SKM-1 treated with dmso at 0.1 percent for 144 hours (cell line): ENCODE data around the gene SECISBP2.
A peak's percentile ranks its signal among the peaks of the same experiment; 100 is the strongest.

Experiments
- DNase-seq: peaks from one replicate; lab custom pipeline; 2025; ENCODE audit not compliant: unreplicated experiment; lab: John Stamatoyannopoulos, UW

The SECISBP2 gene

DNA sequence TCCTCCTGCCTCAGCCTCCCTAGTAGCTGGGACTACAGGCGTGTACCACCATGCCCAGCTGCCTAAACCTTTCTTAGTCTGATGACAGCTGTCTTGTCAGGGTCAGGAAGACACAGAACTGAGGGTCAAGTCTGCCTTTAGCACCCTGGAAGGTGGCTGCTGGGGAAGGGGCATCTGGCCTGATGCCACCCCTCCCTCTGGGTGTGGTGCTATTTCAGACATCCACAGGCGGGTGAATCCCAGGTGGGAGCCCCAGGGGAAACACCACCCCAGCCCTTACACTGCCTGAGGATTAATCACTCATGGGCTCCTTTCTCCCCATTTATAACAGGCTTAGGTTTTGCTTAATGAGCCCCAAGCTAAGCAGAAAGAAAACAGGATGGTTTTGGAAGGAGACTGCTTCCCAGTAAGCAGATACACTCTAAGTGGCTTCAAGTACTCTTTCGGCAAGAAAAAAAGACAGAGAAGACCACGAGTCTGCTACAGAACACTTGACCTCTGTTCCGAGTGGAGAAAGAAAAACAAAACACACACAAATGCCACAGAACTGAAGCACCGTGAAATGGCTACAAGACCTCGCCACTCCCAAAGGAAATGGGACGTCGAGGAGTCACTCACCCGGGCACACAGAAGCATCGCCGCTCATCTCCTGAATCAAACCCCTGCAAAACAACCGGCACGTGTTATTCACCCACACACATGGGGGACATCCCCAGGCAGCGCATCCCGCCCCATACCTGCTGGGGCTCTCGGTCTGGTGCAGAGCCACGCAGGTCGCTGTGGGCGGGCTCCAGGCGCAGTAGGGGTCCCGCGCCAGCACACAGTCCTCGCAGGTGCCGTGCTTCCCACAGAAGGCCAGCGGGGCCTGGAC lies 62.4 kb downstream of the SECISBP2 start:
- no peak for DNase-seq

DNA sequence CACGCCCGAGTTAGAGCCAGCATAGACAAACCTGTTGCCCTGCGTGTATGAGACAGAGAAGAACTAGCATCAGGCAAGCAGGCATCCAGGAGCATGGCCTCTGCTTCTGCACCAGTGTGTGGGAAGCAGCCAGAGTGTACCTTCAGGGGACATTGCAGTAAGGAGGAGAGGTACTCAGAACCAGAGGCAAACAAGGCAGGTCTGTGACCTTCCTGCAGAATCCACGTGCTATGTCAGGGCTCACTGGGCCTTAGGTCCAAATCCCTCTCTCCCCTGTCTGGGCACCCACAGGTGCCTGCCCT lies 63.0 kb downstream of the SECISBP2 start:
- no peak for DNase-seq

DNA sequence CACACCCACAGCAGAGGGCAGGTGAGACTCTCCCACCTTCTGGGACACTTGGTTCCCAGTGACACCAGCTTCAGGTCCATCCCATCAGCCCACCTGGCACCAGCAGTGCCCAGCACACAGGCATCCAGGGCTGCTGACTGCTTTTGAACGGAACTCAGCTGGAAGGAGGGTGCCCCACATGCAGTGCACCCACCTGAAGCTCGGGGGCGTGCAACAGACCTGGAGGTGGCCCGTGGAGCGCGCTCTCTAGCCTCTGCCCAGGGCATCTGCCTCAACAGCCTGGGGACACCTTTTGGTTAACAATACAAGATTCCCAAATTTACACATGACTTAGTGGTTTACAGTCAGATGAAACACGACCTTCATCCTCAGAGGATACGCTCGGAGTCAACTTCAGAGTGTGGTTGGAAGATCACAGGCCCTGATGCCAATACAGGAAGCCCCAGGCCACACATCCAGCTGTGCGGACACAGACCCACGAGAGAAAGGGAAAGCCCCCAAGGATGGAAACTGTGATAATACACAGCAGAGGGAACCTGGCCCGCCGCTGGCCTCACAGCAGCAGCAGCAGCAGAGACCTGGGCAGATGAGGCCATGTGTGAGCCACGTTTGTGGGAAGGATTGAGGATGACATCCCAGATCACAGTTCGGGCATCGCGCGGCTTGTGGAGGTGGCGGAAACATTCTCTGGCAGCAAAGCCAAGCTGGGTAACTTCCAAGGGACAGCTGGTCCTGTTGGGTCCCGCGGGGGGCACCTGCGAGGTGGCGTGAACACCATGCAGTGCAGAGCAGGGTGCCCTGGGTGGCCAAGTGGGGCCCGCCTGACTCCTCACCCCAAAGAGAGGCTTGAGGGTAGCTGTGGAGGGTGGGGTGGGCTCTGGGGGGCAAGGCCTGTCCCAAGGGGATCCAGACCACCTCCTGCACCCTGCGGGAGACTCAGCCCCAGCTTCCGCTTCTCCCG lies 64.0 kb downstream of the SECISBP2 start:
- DNase-seq, result no peak

DNA sequence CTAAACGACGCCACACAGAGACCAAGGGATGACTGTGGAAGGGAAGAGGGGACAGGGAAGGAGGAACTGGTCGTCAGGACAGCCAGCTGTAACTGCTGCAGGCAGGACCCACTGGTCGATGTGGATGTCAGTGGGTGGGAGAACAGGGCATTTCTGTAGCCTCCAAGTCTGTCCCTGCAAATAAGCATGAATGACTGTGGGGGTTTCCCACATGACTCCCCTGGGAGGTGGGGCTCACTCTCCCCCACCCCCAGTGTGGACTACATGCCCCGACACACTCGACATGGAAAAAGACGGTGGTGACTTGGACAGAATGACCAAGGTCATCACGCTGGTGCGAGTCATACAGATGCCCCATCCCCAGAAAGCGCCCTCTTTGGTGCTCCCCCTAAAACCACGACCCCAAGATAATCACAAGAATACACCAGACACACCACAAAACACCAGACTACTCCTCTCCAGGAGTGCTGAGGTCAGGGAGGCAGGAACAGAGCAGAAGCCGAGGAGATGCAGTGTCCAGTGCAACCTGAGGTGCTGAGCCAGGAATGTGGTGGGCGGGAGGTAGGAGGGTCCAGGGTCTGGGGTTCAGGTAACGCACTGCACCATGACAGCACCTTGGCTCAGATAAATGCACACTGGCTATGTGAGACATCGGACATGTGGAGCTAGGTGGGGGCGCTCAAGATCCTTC lies 64.9 kb downstream of the SECISBP2 start:
- DNase-seq, result no peak

DNA sequence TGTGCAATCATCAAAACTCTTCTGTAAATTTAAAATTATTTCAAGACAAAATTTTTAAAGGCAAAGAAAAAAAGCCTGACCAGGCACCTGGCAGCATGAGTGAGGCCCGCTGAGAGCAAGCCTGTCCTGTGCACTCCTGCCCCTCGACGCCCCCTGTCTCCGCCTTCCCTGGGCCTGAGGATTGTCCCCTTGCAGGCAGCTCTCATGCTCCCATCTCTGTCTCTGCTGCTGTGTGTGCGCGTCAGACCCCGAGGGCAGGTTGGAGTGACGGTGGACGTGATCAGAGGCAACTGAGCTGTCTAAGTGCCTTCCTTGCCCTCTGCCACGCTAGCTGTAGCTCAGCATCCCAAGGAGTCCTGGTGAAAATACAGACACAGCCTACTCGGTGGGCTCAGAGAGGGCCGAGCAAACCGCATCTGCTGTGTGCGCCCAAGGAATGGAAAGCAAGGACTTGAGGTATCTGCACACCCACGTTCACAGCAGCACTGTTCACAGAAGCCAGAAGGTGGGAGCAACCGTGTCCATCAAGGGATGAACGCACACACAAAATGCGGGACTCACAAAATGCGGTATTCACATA lies 65.5 kb downstream of the SECISBP2 start:
- DNase-seq, result no peak

DNA sequence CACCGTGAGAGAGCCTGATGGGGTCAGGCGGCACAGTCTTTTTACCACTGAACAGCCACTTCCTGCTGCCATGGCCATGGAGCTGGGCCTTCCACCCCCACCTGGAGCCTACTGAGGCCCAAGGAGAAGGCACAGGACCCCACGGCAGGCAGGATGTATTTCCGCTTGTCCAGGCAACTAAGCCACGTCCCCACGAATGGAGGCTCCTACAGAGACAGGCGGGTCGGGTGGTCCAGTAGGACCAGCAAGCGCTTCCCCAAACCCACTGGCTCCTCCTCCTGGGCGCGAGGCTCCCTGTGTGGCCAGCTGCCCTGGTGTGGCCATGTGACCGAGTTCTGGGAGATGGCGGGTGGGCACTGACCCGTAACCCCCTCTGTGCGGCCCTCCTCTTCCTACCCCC lies 66.5 kb downstream of the SECISBP2 start:
- DNase-seq, result no peak

DNA sequence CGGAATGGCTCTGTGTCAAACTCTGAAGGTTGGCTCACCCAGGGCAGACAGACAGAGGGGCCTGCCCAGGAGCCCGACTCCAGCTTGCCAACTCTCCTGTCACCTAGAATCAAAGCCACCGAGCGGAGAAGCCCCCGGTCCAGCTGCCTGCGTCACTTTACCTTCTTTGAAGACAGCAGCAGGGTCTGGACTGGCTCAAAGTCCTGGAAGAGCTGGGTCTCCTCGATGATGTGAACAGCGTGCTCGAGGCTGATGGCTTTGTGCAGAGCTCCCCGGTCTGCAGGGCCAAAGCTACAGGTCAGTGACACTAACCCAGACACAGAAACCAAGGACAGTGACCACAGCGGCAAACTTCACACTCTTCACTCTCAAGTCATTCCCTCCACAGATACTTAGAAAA lies 67.9 kb downstream of the SECISBP2 start:
- no peak for DNase-seq

DNA sequence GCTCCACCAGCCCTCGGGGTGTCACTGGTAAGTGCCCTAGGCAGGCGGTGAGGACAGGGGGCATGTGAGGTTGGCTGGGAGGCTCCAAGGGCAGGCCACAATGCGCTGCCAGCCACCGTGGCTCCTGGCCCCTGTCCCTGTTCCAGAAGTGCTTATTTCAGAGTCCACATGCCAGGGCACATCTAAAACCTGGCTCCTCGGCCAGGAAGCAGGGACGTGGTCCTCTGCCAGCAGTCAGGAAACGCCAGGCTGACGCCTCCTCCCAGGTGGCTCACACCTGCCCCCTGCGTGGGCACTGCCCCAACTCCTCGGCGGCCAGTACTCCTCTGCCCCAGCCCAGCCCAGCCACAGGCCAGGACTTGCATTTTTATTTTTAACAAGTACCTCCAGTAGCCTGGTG lies 68.5 kb downstream of the SECISBP2 start:
- DNase-seq, result no peak

DNA sequence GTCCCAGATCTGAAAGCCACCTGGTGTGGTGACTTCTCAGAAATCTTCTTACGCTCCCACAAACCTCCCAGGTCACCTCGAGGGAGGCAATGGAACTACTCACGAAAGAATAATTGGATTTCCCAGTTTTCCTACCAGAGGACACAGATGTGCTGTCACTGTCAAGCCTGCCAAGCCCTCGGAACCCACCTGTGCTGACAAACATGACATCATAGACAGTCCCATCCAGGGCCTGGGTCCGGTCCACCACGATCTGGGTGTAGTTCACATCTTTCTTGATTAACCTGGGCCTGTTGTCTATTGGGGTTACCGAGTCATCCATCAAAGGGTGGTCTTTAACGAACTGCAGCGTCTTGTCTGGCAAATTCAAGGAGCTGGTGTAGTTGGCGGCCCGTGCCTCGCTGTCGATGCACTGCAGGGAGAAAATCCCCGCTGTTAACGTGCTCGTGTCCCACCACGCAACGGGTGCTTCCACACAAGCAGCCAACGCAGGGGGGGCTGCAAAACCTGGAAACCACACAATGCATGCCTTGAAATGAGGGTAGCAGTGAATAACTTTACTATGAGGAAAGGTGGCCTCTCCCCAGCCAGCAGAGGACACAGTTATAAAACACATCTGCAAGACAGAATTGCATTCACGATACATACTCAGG lies 69.0 kb downstream of the SECISBP2 start:
- DNase-seq, result no peak

DNA sequence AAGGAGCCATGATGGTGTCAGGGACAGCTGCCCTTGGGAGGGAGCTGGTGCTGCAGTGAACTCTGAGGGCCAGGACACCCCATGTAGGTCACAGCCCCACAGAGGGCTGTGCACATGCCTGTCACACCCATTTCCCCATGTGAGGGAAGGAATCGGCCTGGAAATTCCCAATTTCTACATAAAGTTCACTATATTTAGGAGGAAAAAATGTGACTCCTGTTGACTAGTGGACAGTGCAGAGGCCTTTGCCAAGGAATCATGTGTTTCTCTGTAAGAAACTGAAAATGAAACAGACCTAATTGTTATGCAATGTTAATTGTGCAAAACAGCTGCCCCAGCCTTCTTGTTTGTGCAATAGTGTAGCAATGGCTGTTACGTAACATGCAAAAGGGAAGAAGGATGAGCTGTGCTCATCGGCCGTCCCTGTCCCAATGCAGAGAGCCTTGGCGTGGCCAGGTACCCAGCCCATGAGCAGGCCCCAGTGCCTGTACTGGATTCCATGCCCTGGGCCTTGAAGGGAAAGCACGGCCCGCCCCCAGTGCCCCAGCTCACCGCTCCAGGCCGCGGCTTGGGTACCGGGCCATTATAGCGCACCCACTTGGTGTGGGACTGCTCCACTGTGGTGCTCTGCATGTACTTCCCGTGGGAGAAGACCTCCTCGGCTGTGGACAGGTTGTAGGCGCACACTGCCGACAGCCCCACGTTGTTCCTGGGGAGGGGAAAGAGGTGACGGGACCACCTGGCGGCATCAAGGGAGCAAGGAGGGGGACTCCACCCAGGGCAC lies 70.0 kb downstream of the SECISBP2 start:
- DNase-seq, result peak; percentile 86

DNA sequence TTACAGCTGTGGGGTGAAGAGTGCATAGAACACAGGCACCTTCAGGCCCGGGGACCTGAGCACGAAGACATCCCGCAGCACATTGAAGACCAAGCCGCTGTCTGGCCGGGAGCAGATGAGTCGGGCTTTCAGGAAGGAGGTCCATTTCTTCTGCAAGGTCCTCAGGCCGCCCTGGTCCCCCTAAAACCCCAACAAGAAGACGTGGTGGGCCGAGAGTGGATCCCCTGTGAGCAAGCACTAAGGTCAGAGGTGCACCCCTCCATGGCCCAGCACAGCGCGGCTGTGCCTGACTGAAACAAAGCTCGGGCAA lies 70.5 kb downstream of the SECISBP2 start:
- DNase-seq, result no peak

DNA sequence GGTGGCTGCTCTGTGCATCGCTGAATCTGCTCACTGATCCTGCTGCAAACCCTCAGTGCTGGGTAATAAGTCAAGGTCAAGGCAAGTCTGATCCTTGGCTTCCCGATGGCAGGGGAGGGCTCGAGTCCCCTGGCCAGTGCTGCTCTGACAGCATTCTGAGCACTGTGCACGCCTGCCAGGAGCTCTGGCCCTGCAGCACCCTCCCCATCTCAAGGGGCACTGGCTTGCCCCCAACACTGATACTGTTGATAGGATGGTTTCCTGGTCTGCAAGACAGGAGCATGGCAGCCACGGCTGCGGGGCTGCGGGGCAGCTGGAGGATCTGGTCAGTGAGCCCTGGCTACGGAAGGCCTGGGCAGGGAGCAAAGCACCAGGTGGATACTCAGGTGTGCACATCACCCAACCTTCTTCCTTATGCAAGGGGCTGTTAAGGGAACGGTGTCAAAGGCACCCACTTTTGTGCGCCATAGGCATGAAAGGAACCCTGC lies 71.8 kb downstream of the SECISBP2 start:
- DNase-seq, result no peak

DNA sequence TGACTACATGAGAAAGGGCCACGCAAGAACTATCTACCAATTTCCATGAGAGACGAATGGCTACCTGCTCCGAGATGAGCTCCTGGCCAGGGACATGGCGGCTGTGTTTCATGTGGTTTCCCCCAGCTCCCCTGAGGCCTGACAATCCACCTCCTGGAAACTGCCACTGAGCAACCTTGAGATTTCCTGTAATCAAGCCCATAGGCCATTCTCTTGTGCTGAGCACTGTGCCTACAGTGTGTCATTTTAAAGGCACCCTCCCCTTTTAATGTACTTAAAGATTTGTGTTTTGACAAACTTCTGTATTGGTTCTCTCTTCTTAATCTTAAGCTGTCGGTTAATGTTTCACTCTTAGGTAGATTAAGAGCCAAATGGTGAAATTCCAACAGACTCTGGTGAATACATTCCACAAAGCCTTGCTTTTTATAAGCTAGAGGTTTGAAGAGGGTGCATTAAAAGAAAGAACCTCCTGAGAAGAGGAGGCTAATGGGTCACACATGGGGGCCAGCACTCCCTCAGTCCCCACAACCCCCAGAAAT lies 72.3 kb downstream of the SECISBP2 start:
- no peak for DNase-seq

DNA sequence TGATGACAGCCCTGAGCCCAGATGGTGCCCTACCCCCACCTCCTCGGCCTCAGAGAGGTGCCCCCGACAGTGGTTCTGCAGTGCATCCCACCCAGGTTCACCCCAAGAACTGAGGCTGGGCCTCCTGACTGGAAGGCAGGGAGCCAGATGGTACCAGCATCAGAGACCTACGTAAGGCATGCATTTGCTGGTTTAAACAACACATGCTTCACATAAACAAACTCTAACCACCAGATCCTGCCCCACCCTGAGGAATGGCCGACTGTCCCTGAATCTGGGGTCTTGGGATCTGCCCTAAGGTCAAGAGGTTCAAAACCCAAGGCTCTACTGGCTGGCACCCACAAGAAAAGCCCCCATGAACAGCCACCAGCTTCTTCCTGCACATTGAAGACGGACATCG lies 73.3 kb downstream of the SECISBP2 start:
- DNase-seq, result no peak

DNA sequence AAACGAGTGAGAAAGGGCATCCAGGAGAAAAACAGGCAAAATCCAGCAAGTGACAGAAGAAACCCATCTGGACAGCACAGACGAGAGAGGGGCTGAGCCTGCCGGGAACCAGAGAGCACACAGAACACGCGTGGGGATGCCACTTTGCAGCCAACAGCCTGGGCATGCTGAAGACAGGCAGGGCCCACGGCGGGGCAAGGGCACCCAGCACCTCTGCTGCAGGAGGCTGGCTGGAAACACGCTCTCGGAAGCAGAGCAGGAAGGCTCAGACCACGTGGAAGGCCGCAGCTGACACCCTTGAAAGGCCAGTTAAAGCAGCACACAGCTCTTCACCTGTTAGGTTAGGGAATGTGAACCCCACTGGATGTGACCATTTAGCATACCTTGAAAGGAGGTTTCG lies 76.1 kb downstream of the SECISBP2 start:
- DNase-seq, result no peak

DNA sequence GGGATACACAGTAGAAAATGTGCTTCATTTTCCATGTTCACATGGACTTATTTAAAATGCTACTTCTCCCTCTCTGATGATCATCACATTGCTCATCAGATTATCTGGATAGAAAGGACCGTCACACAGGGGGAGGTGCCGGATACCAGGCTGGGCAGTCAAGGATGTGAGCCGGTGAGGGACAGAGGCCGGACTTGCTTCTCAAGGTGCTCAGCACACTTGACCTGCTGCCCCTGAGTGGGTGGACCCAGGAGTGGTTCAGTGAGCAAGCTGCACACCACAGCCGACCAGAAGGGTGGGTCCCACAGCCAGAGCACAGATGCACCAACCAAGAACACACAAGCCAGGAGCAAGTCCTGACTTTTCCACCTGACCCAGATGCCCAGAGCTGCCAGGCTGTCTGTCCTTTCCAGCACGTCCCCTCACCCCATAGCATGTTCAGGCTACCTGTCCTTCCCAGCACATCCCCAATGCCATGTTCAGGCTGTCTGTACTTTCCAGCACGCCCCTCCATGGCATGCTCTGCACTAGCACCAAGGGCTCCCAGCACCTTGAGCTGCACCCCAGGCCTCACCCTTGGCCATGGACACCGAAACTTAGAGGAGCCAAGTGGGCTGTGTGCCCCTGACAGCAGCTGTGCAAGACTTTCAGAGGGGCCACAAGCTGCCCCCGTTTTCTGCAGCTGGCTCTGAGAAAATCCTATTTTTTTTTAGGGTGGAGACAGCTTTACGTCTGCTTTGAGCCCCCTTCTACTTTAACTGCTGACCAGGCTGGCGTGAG lies 77.8 kb downstream of the SECISBP2 start:
- no peak for DNase-seq

DNA sequence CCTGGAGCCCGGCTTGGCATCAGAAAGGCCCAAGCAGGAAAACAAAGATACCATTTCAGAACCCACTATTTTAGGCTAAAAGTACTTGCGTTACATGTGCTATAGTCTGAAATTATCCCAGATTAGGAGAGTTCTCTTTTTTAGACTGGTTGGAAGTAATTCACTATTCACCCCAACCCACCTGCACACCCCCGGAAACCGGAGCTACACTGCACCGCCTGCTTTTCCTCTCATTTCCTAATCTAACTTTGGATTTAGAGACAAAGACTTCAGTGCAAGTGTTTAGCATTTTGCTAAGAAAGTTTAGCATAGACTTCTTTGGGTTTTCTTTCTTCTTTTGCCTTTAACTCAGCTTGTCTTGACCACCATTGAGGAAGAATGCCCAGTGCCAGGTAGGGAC lies 79.2 kb downstream of the SECISBP2 start:
- no peak for DNase-seq

DNA sequence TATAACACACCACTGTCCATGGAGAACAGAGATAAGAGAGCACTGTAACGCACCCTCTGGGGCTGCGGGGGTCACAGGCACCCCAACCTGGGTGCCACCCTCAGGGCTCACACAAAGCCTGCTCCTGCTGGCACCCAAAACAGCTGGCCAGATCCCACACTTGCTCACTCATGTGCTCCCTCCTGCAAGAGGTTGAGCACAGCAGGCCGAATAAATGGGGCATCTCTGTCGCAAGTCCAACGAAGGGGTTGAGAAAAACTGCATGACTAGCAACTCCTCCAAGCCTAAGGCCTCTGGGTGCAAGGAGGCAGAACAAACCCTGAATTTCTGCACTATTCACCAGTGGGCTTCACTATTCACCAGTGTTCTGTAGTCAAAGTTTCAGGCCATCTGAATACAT lies 80.3 kb downstream of the SECISBP2 start:
- no peak for DNase-seq
